ENCODE results near the gene RNF157. TPM values are rescaled to one million over a fixed set of nuclear protein-coding genes. Genes with fewer than 3 reads are reported as not detected.
"Not testable (repeated sequence)": the region's sequence is repeated elsewhere in the genome, so short reads cannot be mapped to it uniquely, and the experiment has no call there.

RNF157 gene
- total RNA-seq, 1 experiment from 2014 or later, result 29.3 TPM

DNA sequence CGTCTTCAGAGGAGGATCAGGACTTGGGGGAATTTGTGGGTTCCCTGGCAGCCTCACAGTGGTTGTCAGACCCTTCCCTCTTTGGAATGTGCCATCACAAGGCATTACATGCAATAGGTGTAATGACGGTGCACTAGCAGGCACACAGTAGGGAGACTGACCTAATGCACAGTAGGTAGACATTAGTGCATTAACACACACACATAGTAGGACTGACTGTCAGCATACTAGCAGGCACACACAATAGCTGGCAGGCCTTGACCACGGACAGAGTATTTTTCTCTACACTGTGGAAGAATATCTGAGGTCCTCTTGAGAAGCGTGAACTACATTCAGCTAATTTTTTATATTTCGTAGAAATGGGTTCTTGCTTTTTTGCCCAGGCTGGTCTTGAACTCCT is 14.0 kb upstream of the RNF157 start:
- Mint-ChIP-seq H3K4me1 (ENCODE audit: low read depth, unreplicated experiment) (peaks cover 29% of the 10 kb centered on the region), H3K27me3 (ENCODE audit: insufficient read depth, unreplicated experiment) (no peaks in the 10 kb centered on the region), H3K36me3 (ENCODE audit: insufficient read depth, unreplicated experiment) (peaks cover 6% of the 10 kb centered on the region), H3K27ac (ENCODE audit: unreplicated experiment) (no peak overlapping the region), H3K9me3 (ENCODE audit: unreplicated experiment) (no peaks in the 10 kb centered on the region), H3K4me3 (ENCODE audit: unreplicated experiment) (no peak overlapping the region)
- DNase-seq, result no peak
- ChIA-PET CTCF (no interaction called here), POLR2A (interaction anchor here (0.6 kb wide), 1 partner anchor 10 kb away, joined by 3 read pairs; no protein-coding TSS in a partner anchor)
- Histone ChIP-seq H3K4me3 (ENCODE audit: low read depth, low read length) (no peak overlapping the region), H3K36me3 (ENCODE audit: control insufficient read depth, insufficient read depth, low read length) (no peaks in the 10 kb centered on the region), H3K27me3 (replicated peaks; ENCODE audit: control insufficient read depth, insufficient read depth, low read length) (no peaks in the 10 kb centered on the region), H3K4me1 (peaks cover 40% of the 10 kb centered on the region), H3K9me3 (no peaks in the 10 kb centered on the region)
- no TSS peak for BruUV-seq (replicated peaks)
- TF ChIP-seq, protein P1, sequence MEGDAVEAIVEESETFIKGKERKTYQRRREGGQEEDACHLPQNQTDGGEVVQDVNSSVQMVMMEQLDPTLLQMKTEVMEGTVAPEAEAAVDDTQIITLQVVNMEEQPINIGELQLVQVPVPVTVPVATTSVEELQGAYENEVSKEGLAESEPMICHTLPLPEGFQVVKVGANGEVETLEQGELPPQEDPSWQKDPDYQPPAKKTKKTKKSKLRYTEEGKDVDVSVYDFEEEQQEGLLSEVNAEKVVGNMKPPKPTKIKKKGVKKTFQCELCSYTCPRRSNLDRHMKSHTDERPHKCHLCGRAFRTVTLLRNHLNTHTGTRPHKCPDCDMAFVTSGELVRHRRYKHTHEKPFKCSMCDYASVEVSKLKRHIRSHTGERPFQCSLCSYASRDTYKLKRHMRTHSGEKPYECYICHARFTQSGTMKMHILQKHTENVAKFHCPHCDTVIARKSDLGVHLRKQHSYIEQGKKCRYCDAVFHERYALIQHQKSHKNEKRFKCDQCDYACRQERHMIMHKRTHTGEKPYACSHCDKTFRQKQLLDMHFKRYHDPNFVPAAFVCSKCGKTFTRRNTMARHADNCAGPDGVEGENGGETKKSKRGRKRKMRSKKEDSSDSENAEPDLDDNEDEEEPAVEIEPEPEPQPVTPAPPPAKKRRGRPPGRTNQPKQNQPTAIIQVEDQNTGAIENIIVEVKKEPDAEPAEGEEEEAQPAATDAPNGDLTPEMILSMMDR (IDR thresholded peaks at IDR 0.05; ENCODE audit: insufficient read depth in 1 of 2, low read depth in 1 of 2, low read length in 1 of 2, severe bottlenecking in 1 of 2, unreplicated experiment in 1 of 2), result no peak
- intact Hi-C loops (cut with micrococcal nuclease; ENCODE audit: unreplicated experiment), result no loop called here

DNA sequence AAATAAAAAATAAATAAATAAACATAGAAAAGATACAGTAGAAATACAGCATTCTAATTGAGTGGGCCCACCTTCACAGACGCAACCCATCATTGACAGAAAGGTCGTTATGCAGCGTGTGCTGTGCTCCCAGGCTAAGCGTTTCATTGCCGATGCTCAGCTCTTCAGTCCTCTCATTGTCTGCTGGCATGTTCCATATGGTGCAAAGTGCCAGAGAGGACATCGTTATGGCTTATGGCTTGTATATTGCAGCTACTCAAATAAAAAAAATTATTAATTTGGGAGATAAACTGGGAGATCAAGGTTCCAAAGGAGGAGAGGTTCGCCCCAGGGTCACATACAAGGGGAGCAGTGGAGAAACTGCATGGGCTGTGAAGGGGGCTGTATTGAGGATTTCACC is 13.5 kb upstream of the RNF157 start:
- CTCF ChIA-PET, result no interaction called here
- POLR2A ChIA-PET, result no interaction called here
- TF ChIP-seq, protein P1 (IDR thresholded peaks at IDR 0.05; ENCODE audit: insufficient read depth in 1 of 2, low read depth in 1 of 2, low read length in 1 of 2, severe bottlenecking in 1 of 2, unreplicated experiment in 1 of 2), result no peak
- DNase-seq, result no peak
- H3K9me3 ChIP-seq, result no peaks in the 10 kb centered on the region
- Mint-ChIP-seq H3K36me3 (ENCODE audit: insufficient read depth, unreplicated experiment) (peaks cover 6% of the 10 kb centered on the region), H3K27me3 (ENCODE audit: insufficient read depth, unreplicated experiment) (no peaks in the 10 kb centered on the region), H3K9me3 (ENCODE audit: unreplicated experiment) (no peaks in the 10 kb centered on the region), H3K4me3 (ENCODE audit: unreplicated experiment) (no peak overlapping the region), H3K4me1 (ENCODE audit: low read depth, unreplicated experiment) (peaks cover 25% of the 10 kb centered on the region), H3K27ac (ENCODE audit: unreplicated experiment) (no peak overlapping the region)
- H3K4me3 ChIP-seq (ENCODE audit: low read depth, low read length), result no peak overlapping the region
- no peaks in the 10 kb centered on the region for H3K27me3 ChIP-seq (replicated peaks; ENCODE audit: control insufficient read depth, insufficient read depth, low read length)
- no peaks in the 10 kb centered on the region for H3K36me3 ChIP-seq (ENCODE audit: control insufficient read depth, insufficient read depth, low read length)
- no TSS peak for BruUV-seq (replicated peaks)
- intact Hi-C loops (cut with micrococcal nuclease; ENCODE audit: unreplicated experiment), result no loop called here
- peaks cover 38% of the 10 kb centered on the region for H3K4me1 ChIP-seq

DNA sequence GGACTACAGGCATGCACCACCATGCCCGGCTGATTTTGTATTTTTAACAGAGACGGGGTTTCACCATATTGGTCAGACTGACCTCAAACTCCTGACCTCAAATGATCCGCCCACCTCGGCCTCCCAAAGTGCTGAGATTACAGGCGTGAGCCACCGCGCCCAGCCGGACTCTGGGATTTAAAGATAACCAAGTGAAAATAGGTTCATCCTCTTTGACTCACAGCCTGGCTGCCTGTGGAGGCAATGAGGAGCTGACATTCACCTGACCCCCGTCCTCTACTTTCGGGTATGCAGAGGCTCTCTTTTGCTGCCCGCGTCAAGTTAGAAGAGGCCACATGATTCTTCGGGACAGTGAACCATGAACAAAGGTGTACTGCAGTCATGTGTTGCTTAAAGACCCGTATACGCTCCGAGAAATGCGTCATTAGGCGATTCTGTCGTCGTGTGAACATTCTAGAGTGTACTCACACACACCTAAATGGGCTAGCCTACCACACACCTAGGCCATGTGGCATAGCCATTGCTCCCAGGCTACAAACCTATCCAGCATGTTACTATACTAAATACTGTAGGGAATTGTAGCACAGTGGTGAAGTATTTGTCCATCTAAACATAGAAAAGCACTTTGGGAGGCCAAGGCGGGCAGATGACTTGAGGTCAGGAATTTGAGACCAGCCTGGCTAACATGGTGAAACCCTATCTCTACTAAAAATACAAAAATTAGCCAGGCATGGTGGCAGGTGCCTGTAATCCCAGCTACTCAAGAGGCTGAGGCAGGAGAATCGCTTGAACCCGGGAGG is 12.9 kb upstream of the RNF157 start:
- BruUV-seq (replicated peaks); H3K36me3 ChIP-seq (ENCODE audit: control insufficient read depth, insufficient read depth, low read length); H3K4me3 Mint-ChIP-seq (ENCODE audit: unreplicated experiment); H3K4me3 ChIP-seq (ENCODE audit: low read depth, low read length); CTCF ChIA-PET; H3K27me3 ChIP-seq (replicated peaks; ENCODE audit: control insufficient read depth, insufficient read depth, low read length); H3K9me3 Mint-ChIP-seq (ENCODE audit: unreplicated experiment); H3K36me3 Mint-ChIP-seq (ENCODE audit: insufficient read depth, unreplicated experiment); H3K9me3 ChIP-seq; DNase-seq; intact Hi-C loops (cut with micrococcal nuclease; ENCODE audit: unreplicated experiment); H3K27me3 Mint-ChIP-seq (ENCODE audit: insufficient read depth, unreplicated experiment): not testable (repeated sequence)
- peak overlapping the region; percentile 14 for H3K27ac Mint-ChIP-seq (ENCODE audit: unreplicated experiment)
- POLR2A ChIA-PET, result interaction anchor here (0.6 kb wide), 1 partner anchor 89 kb away, joined by 3 read pairs; no protein-coding TSS in a partner anchor
- peaks cover 35% of the 10 kb centered on the region for H3K4me1 ChIP-seq
- H3K4me1 Mint-ChIP-seq (ENCODE audit: low read depth, unreplicated experiment), result peaks cover 23% of the 10 kb centered on the region

Measured in Caco-2 (cell line).